Kidney (tissue), 14 donors: ENCODE results near the gene NTN4. TPM values are rescaled to one million over a fixed set of nuclear protein-coding genes. Genes with fewer than 3 reads are reported as not detected.

Source experiments
- DNase-seq, 5 donors: peaks; one replicate each; pipeline ENCODE4 v3.0.0-alpha.2; 2013 to 2020
- FAIRE-seq: peaks from 2 replicates; lab custom pipeline; 2012; peaks lifted over from hg19 to GRCh38; lab: Jason Lieb, UNC
- H3K27ac ChIP-seq, 2 donors: one replicate each; pipeline ENCODE4 v1.7.0; 2013; ENCODE audit warnings: low read depth in 2 of 2, low read length in 2 of 2, inconsistent platforms in 1 of 2
- H3K27me3 ChIP-seq: one replicate; pipeline ENCODE4 v1.7.1; 2013; ENCODE audit warnings: low read length, inconsistent platforms; ENCODE audit not compliant: control insufficient read depth, insufficient read depth
- H3K36me3 ChIP-seq, 3 donors: one replicate each; pipeline versions ENCODE4 v1.7.0 to v1.7.1; 2013; ENCODE audit warnings: low read length in 3 of 3, control low read depth in 1 of 3, inconsistent platforms in 1 of 3; ENCODE audit not compliant: insufficient read depth in 3 of 3, control insufficient read depth in 2 of 3
- H3K4me1 ChIP-seq, 3 donors: one replicate each; pipeline versions ENCODE4 v1.7.0 to v1.7.1; 2013; ENCODE audit warnings: low read length in 3 of 3, inconsistent platforms in 1 of 3, low read depth in 1 of 3; ENCODE audit not compliant: control insufficient read depth in 2 of 3, insufficient read depth in 2 of 3
- H3K4me3 ChIP-seq, 3 donors: one replicate each; pipeline versions ENCODE4 v1.7.0 to v1.8.1; 2013; ENCODE audit warnings: low read length in 3 of 3, control low read depth in 1 of 3, inconsistent platforms in 1 of 3
- H3K9ac ChIP-seq, 3 donors: one replicate each; pipeline versions ENCODE4 v1.7.0 to v1.7.1; 2013; ENCODE audit warnings: low read length in 3 of 3, control low read depth in 1 of 3, inconsistent platforms in 1 of 3
- H3K9me3 ChIP-seq, 3 donors: one replicate each; pipeline versions ENCODE4 v1.7.0 to v1.7.1; 2013; ENCODE audit warnings: low read length in 3 of 3, control low read depth in 1 of 3, inconsistent platforms in 1 of 3; ENCODE audit not compliant: control insufficient read depth in 2 of 3, insufficient read depth in 1 of 3
- CTCF ChIP-seq: IDR thresholded peaks from 3 replicates; pipeline ENCODE4 v1.5.1; 2012; ENCODE audit warnings: mild to moderate bottlenecking, moderate library complexity, borderline replicate concordance; ENCODE audit not compliant: insufficient read depth; ENCODE audit errors: extremely low read depth
- intact Hi-C: fragments of 100-400 bp; cut with DNase I; formaldehyde crosslinking; loops from one replicate; pipeline ENCODE4 v1.11.1; 2022
- polyA plus RNA-seq: library from polyadenylated mRNA; stranded (reverse); fragments of 350-450 nt; fragmentation: Illumina TruSeq; extraction: RNeasy Lipid Tissue Mini Kit (QIAGEN cat#74804); gene quantifications from one replicate; pipeline ENCODE4 v1.2.3, GENCODE V29; 2014; ENCODE audit warnings: low read depth, low replicate concordance; ENCODE audit not compliant: insufficient read depth
- total RNA-seq: library from RNA; stranded (reverse); fragmentation: NEBNext Ultra II Directional; extraction: Animal tissue kit (Norgen Biotek cat#: 25700); gene quantifications from one replicate; pipeline ENCODE4 v1.2.1, GENCODE V29; 2021
- donor health status: control.
- donor health status: control.
- donor health status: control.
- donor health status: control.
- donor health status: control.
- donor health status: DM: yes; HTN: yes; CAD: no.
- donor health status: Normal renal cell carcinoma (clear cell type).

NTN4 gene
- total and polyA plus RNA-seq, 2 donors from 2014 or later: 71.0 to 83.2 TPM

GRCh38 chr12:95625012-95625411 lies 165.6 kb downstream of the NTN4 start:
- Histone ChIP-seq H3K27ac (peak overlapping the region; percentile 90 to 94), H3K4me1 (peaks cover 0 to 16% (median 14%) of the 10 kb centered on the region in 3 donors)

DNA sequence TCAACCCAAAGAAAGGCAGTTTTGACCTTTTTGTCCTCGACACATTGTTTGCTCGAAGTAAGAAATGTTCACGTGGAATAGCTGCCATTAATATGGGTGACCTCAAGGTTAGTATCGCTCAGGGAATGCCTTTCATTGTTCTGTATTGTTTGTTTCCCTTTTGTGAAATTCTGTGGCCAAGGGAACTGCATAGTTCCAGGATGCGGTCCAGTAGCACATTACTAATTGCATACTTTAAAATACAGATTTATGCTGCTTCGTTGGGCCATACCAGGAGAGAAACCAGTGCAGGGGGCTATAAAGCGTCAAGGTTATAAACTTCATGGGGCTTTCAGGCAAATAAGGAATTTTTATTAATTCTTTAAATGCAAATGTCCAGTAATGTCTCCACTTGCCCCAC lies 166.0 kb downstream of the NTN4 start:
- Histone ChIP-seq H3K36me3 (no peaks in the 10 kb centered on the region), H3K27me3 (no peaks in the 10 kb centered on the region), H3K4me3 (peak overlapping the region in 2 of 3 donors; percentile 12 to 42), H3K9ac (peak overlapping the region in 1 of 3 donors; percentile 48), H3K27ac (peak overlapping the region; percentile 90 to 94), H3K4me1 (peaks cover 0 to 14% (median 12%) of the 10 kb centered on the region in 3 donors), H3K9me3 (no peaks in the 10 kb centered on the region)
- DNase-seq (peak in 3 of 5 donors; percentile 51 to 83 (median 82)), FAIRE-seq (no peak)
- intact Hi-C loops: no loop called here
- TF ChIP-seq CTCF: no peak

More at GRCh38 chr12:95625012-95625411, 165.6 kb downstream of the NTN4 start:
- intact Hi-C loops: no loop called here
- H3K36me3 ChIP-seq: no peaks in the 10 kb centered on the region
- no peaks in the 10 kb centered on the region for H3K9me3 ChIP-seq
- no peaks in the 10 kb centered on the region for H3K27me3 ChIP-seq
- peak in 1 of 5 donors; percentile 40 for DNase-seq
- peak overlapping the region in 2 of 3 donors; percentile 12 to 42 for H3K4me3 ChIP-seq
- no peak for FAIRE-seq
- TF ChIP-seq CTCF: no peak
- peak overlapping the region in 1 of 3 donors; percentile 48 for H3K9ac ChIP-seq

- H3K27ac ChIP-seq: peak overlapping the region; percentile 90 to 94
Observed at GRCh38 chr12:95623554-95624170, 166.9 kb downstream of the NTN4 start.

More at GRCh38 chr12:95623554-95624170, 166.9 kb downstream of the NTN4 start:
- Histone ChIP-seq H3K4me3 (no peak overlapping the region), H3K4me1 (peaks cover 0 to 12% (median 8%) of the 10 kb centered on the region in 3 donors), H3K27me3 (no peaks in the 10 kb centered on the region), H3K9me3 (no peaks in the 10 kb centered on the region), H3K36me3 (no peaks in the 10 kb centered on the region), H3K9ac (peak overlapping the region in 1 of 3 donors; percentile 42)
- intact Hi-C loops: no loop called here
- FAIRE-seq (no peak), DNase-seq (peak; percentile 75 to 90 (median 86))
- peak; percentile 75 for TF ChIP-seq CTCF
